CD4-positive, CD25-positive, alpha-beta regulatory T cell (primary cell): ENCODE results near the gene MAGI2. TPM values are rescaled to one million over a fixed set of nuclear protein-coding genes. Genes with fewer than 3 reads are reported as not detected.

Experiments
- ATAC-seq, 2 donors: fragments of 150-1000 bp; cut with Tn5 transposase; one replicate each; pipeline ENCODE4 v1.10.0; 2021; ENCODE audit warnings: low read depth in 2 of 2, moderate number of reproducible peaks in 2 of 2, moderate library complexity in 1 of 2
- DNase-seq, 3 donors: peaks; one replicate each; pipeline versions ENCODE4 v3.0.0 to v3.0.0-alpha.2; 2012 to 2022; ENCODE audit warnings: mixed read lengths in 1 of 3
- H3K27ac ChIP-seq: one replicate; pipeline ENCODE4 v1.7.0; 2013; ENCODE audit warnings: mild to moderate bottlenecking, low read length; ENCODE audit not compliant: insufficient read depth, poor library complexity, severe bottlenecking
- H3K27me3 ChIP-seq: one replicate; pipeline ENCODE4 v1.7.0; 2013; ENCODE audit warnings: low read length; ENCODE audit not compliant: control insufficient read depth, insufficient read depth
- H3K36me3 ChIP-seq: one replicate; pipeline ENCODE4 v1.7.0; 2013; ENCODE audit warnings: mild to moderate bottlenecking, low read length, moderate library complexity; ENCODE audit not compliant: control insufficient read depth, insufficient read depth
- H3K4me1 ChIP-seq: 2 replicates; pipeline ENCODE4 v1.7.0; 2013; ENCODE audit warnings: mild to moderate bottlenecking, low read length; ENCODE audit not compliant: insufficient read depth, control insufficient read depth, poor library complexity, severe bottlenecking
- H3K4me3 ChIP-seq: one replicate; pipeline ENCODE4 v1.7.0; 2013; ENCODE audit warnings: low read depth, mild to moderate bottlenecking, low read length, moderate library complexity
- H3K9me3 ChIP-seq, 2 experiments: 1 replicate in 1 of 2; 2 replicates in 1 of 2; pipeline ENCODE4 v1.7.0; 2013; ENCODE audit warnings: low read length in 2 of 2, mild to moderate bottlenecking in 1 of 2, moderate library complexity in 1 of 2; ENCODE audit not compliant: control insufficient read depth in 2 of 2
- H3K27ac Mint-ChIP-seq, 3 donors: one replicate each; pipeline ENCODE4 v1.8.0; 2020 to 2022; ENCODE audit warnings: mild to moderate bottlenecking in 3 of 3, mixed read lengths in 3 of 3, moderate library complexity in 2 of 3
- H3K27me3 Mint-ChIP-seq: one replicate; pipeline ENCODE4 v1.8.0; 2022; ENCODE audit warnings: mild to moderate bottlenecking, mixed read lengths
- H3K36me3 Mint-ChIP-seq: one replicate; pipeline ENCODE4 v1.8.0; 2020; ENCODE audit warnings: mixed read lengths
- H3K4me1 Mint-ChIP-seq, 4 donors: one replicate each; pipeline ENCODE4 v1.8.0; 2020 to 2022; ENCODE audit warnings: mixed read lengths in 4 of 4, mild to moderate bottlenecking in 1 of 4
- H3K4me3 Mint-ChIP-seq, 4 donors: one replicate each; pipeline ENCODE4 v1.8.0; 2020 to 2022; ENCODE audit warnings: mild to moderate bottlenecking in 4 of 4, mixed read lengths in 4 of 4, moderate library complexity in 3 of 4
- H3K9me3 Mint-ChIP-seq, 7 donors: one replicate each; pipeline ENCODE4 v1.8.0; 2020 to 2022; ENCODE audit warnings: mixed read lengths in 7 of 7, mild to moderate bottlenecking in 3 of 7, moderate library complexity in 2 of 7
- polyA plus RNA-seq, 4 donors: library from polyadenylated mRNA; unstranded; fragments of 300-500 nt; fragmentation: Illumina TruSeq; gene quantifications; one replicate each; pipeline ENCODE4 v1.2.3, GENCODE V29; 2021
- total RNA-seq: library from RNA; stranded (reverse); gene quantifications from one replicate; pipeline ENCODE4 v1.2.3, GENCODE V29; 2022

MAGI2 gene
- total and polyA plus RNA-seq, 5 donors from 2014 or later = not detected

DNA sequence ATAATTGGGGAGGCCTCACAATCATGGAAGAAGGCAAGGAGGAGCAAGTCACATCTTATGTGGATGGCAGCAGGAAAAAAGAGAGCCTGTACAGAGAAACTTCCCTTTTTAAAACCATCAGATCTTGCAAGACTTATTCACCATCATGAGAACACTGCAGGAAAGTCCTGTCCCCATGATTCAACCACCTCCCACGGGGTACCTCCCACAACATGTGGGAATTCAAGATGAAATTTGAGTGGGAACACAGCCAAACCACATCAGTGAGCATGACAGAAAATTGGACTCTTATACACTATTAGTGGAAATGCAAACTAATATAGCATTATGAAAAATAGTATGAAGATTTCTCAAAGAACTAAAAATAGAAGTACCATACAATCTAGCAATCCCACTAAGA lies 271.2 kb downstream of the MAGI2 start:
- ATAC-seq = no peak
- Mint-ChIP-seq H3K4me3 (no peak overlapping the region), H3K4me1 (no peaks in the 10 kb centered on the region), H3K27me3 (no peaks in the 10 kb centered on the region), H3K9me3 (peaks cover 0 to 11% (median 3%) of the 10 kb centered on the region in 7 donors), H3K36me3 (no peaks in the 10 kb centered on the region), H3K27ac (no peak overlapping the region)
- Histone ChIP-seq H3K4me3 (no peak overlapping the region), H3K4me1 (no peaks in the 10 kb centered on the region), H3K27me3 (no peaks in the 10 kb centered on the region), H3K36me3 (no peaks in the 10 kb centered on the region), H3K9me3 (no peaks in the 10 kb centered on the region), H3K27ac (no peak overlapping the region)
- no peak for DNase-seq

DNA sequence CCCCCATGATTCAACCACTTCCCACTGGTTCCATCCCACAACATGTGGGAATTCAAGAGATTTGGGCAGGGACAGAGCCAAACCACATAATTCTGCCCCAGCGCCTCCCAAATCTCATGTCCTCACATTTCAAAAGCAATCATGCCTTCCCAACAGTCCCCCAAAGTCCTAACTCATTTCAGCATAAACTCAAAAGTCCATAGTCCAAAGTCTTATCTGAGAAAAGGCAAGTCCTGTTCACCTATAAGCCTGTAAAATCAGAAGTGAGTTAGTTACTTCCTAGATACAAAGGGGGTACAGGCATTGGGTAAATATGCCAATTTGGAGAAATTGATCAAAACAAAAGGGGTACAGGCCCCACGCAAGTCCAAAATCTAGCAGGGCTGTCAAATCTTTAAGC lies 272.9 kb downstream of the MAGI2 start:
- H3K4me3 Mint-ChIP-seq = no peak overlapping the region
- Histone ChIP-seq H3K9me3 (no peaks in the 10 kb centered on the region), H3K36me3 (no peaks in the 10 kb centered on the region), H3K27ac (no peak overlapping the region), H3K4me3 (no peak overlapping the region), H3K27me3 (no peaks in the 10 kb centered on the region), H3K4me1 (no peaks in the 10 kb centered on the region)
- DNase-seq = no peak
- H3K27ac Mint-ChIP-seq = no peak overlapping the region
- no peaks in the 10 kb centered on the region for H3K36me3 Mint-ChIP-seq
- H3K27me3 Mint-ChIP-seq = no peaks in the 10 kb centered on the region
- peaks cover 0 to 11% (median 3%) of the 10 kb centered on the region in 7 donors for H3K9me3 Mint-ChIP-seq
- no peaks in the 10 kb centered on the region for H3K4me1 Mint-ChIP-seq
- no peak for ATAC-seq

DNA sequence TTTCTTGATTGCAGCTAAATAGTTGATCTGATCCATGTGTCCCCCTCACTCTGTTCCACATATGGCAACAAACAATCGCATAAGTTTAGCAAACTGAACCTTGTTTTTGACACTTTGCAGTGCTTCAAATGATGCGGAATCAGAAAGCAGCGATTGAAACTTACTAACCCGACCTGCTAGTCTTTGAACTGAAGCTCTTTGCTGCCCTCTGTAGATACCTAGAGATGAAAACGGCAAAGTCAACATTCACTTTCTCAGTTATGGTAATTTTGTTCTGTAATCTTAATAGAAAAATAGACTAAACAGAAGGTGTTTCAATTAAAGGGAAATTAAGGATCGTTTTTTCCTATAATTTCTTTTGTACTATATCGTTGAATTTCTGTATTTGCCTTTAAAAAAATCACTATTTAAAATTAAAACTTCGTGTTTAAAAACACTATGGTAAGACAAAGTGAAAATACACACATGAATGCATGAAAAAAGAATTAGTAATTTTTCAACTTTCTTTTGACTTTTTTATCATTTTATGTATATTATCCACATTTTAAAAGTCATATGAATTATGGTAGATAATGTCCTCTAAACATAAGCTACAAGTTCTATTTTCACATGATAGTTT lies 276.5 kb downstream of the MAGI2 start:
- H3K27me3 ChIP-seq = no peaks in the 10 kb centered on the region
- DNase-seq (peak in 1 of 3 donors; percentile 11), ATAC-seq (no peak)
- Mint-ChIP-seq H3K27ac (no peak overlapping the region), H3K4me3 (no peak overlapping the region), H3K36me3 (no peaks in the 10 kb centered on the region), H3K9me3 (peaks cover 0 to 4% (median 3%) of the 10 kb centered on the region in 7 donors), H3K4me1 (no peaks in the 10 kb centered on the region), H3K27me3 (no peaks in the 10 kb centered on the region)
- no peaks in the 10 kb centered on the region for H3K9me3 ChIP-seq
- H3K4me1 ChIP-seq = no peaks in the 10 kb centered on the region
- H3K27ac ChIP-seq = no peak overlapping the region
- H3K36me3 ChIP-seq = no peaks in the 10 kb centered on the region
- H3K4me3 ChIP-seq = no peak overlapping the region

DNA sequence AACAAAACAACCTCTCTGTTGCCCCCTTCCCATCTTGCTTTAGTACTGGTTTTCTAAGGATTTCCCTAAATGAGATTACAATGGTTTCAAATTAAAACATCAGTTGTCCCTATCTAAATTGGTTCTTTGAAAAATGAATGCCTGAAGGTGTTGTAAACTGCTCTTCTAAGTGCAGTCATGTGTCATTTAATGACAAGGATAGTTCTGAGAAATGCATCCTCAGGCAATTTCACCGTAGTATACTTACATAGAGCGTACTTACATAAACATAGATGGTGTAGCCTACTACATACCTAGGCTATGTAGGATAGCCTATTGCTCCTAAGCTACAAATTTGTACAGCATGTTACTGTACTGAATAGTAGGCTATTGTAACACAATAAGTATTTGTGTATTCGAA lies 278.1 kb downstream of the MAGI2 start:
- peaks cover 0 to 4% (median 2%) of the 10 kb centered on the region in 7 donors for H3K9me3 Mint-ChIP-seq
- H3K4me3 ChIP-seq = no peak overlapping the region
- no peaks in the 10 kb centered on the region for H3K27me3 ChIP-seq
- H3K36me3 ChIP-seq = no peaks in the 10 kb centered on the region
- H3K4me3 Mint-ChIP-seq = no peak overlapping the region
- ATAC-seq = no peak
- no peaks in the 10 kb centered on the region for H3K36me3 Mint-ChIP-seq
- DNase-seq = no peak
- no peaks in the 10 kb centered on the region for H3K4me1 ChIP-seq
- H3K27ac Mint-ChIP-seq = no peak overlapping the region
- no peaks in the 10 kb centered on the region for H3K27me3 Mint-ChIP-seq
- no peaks in the 10 kb centered on the region for H3K4me1 Mint-ChIP-seq
- H3K9me3 ChIP-seq = no peaks in the 10 kb centered on the region
- H3K27ac ChIP-seq = no peak overlapping the region

DNA sequence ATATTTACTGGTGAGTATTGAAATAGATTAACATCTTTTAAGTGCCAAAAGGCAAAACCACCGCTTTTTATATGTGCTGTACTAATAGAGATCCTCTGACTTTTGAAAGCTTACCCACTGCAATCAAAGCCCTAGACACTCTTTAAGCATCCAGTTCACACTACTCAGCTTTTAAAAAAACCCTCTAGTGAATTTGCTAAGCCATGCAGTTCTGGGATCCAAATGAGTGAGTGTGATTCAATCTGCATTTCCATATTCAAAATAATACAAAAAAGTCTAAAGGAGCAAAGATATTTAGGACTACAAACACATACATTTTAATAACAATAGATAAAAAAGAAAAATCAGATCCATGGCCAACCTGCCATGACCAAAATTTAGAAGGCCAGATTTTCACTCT lies 288.2 kb downstream of the MAGI2 start:
- Histone ChIP-seq H3K9me3 (no peaks in the 10 kb centered on the region), H3K27ac (no peak overlapping the region), H3K27me3 (no peaks in the 10 kb centered on the region), H3K4me1 (no peaks in the 10 kb centered on the region), H3K4me3 (no peak overlapping the region), H3K36me3 (no peaks in the 10 kb centered on the region)
- H3K4me1 Mint-ChIP-seq = no peaks in the 10 kb centered on the region
- H3K4me3 Mint-ChIP-seq = no peak overlapping the region
- no peak overlapping the region for H3K27ac Mint-ChIP-seq
- H3K36me3 Mint-ChIP-seq = no peaks in the 10 kb centered on the region
- H3K27me3 Mint-ChIP-seq = no peaks in the 10 kb centered on the region
- H3K9me3 Mint-ChIP-seq = peaks cover 0 to 5% (median 1%) of the 10 kb centered on the region in 7 donors
- DNase-seq = no peak
- ATAC-seq = no peak

DNA sequence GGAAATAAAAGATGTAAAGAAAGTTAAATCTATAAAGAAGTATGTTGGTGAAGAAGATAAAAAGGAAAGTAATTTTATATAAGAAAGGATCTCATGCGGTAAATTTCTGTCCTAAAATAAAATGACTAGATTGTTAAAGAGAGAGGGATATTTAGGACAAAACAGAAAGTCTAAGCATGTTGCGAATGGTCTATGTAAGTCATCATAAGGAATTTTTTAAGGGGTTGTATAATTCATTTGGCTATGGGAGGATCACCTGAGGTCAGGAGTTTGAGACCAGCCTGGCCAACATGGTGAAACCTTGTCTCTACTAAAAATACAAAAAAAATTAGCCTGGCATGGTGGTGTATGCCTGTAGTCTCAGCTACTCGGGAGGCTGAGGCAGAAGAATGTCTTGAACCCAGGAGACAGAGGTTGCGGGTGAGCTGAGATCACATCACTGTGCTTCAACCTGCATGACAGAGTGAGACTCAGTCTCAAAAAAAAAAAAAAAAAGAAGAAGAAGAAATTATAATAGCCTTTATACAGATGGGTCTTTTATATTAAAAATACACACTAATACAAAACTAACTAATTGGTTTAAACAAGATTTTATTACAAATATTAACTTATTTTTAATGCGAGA lies 294.3 kb downstream of the MAGI2 start:
- H3K4me3 ChIP-seq = no peak overlapping the region
- H3K9me3 Mint-ChIP-seq = peaks cover 0 to 6% (median 0%) of the 10 kb centered on the region in 7 donors
- ATAC-seq (no peak), DNase-seq (no peak)
- H3K9me3 ChIP-seq = no peaks in the 10 kb centered on the region
- no peaks in the 10 kb centered on the region for H3K27me3 Mint-ChIP-seq
- H3K27me3 ChIP-seq = no peaks in the 10 kb centered on the region
- H3K36me3 Mint-ChIP-seq = no peaks in the 10 kb centered on the region
- H3K4me1 ChIP-seq = no peaks in the 10 kb centered on the region
- H3K4me1 Mint-ChIP-seq = no peaks in the 10 kb centered on the region
- no peak overlapping the region for H3K27ac Mint-ChIP-seq
- H3K27ac ChIP-seq = no peak overlapping the region
- H3K4me3 Mint-ChIP-seq = no peak overlapping the region
- no peaks in the 10 kb centered on the region for H3K36me3 ChIP-seq

DNA sequence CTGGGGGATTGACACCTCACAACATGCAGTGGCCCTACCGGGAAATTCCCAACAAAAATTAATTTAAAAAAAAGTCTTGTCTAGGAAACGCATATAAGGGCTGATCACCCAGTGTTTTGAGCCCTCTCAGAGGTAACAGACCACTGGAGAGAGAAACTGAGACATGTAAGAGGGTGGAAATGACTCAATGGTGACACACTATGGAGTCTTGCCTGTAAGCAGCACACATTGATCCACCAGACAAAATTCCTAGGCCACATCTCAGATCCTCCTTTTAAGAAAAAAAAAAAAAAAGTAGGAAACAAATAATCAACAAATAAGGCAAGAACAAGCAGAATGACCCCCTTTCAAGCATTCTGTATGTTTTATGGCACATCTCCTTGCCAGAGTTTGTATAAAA lies 296.2 kb downstream of the MAGI2 start:
- ATAC-seq = no peak
- Histone ChIP-seq H3K4me1 (no peaks in the 10 kb centered on the region), H3K27ac (no peak overlapping the region), H3K27me3 (no peaks in the 10 kb centered on the region), H3K9me3 (no peaks in the 10 kb centered on the region), H3K36me3 (no peaks in the 10 kb centered on the region), H3K4me3 (no peak overlapping the region)
- H3K27me3 Mint-ChIP-seq = no peaks in the 10 kb centered on the region
- H3K4me3 Mint-ChIP-seq = no peak overlapping the region
- DNase-seq = no peak
- no peak overlapping the region for H3K27ac Mint-ChIP-seq
- no peaks in the 10 kb centered on the region for H3K36me3 Mint-ChIP-seq
- no peaks in the 10 kb centered on the region for H3K4me1 Mint-ChIP-seq
- H3K9me3 Mint-ChIP-seq = peaks cover 0 to 5% (median 0%) of the 10 kb centered on the region in 7 donors

DNA sequence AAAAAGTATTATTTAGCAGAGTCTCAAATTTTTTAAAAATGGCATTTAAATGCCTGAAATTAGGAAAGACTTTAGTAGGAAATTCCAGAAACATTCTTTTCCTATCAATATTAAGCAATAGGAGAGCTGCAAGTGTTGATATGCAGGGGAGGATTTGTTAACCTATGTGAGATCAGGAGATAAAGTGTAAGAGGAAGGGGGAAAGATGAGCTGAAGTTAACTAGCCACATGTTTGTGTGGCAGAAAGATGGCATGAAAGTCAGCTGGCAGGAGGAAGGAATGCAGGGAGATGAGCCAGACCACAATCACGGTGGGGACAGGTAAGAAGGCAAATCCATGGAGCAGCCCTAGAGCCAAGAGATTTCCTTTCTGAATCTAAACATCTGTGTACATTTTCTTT lies 303.6 kb downstream of the MAGI2 start:
- no peak for ATAC-seq
- Mint-ChIP-seq H3K36me3 (no peaks in the 10 kb centered on the region), H3K27me3 (no peaks in the 10 kb centered on the region), H3K4me1 (no peaks in the 10 kb centered on the region), H3K4me3 (no peak overlapping the region), H3K9me3 (peaks cover 0 to 9% (median 2%) of the 10 kb centered on the region in 7 donors), H3K27ac (no peak overlapping the region)
- Histone ChIP-seq H3K27ac (no peak overlapping the region), H3K4me1 (no peaks in the 10 kb centered on the region), H3K27me3 (no peaks in the 10 kb centered on the region), H3K36me3 (no peaks in the 10 kb centered on the region), H3K4me3 (no peak overlapping the region), H3K9me3 (no peaks in the 10 kb centered on the region)
- DNase-seq = no peak
